ENCODE results near the gene SLC7A14. TPM values are rescaled to one million over a fixed set of nuclear protein-coding genes. Genes with fewer than 3 reads are reported as not detected.
A peak's percentile ranks its signal among the peaks of the same experiment; 100 is the strongest.

The SLC7A14 gene
- total RNA-seq, 2 experiments from 2014 or later: not detected

DNA sequence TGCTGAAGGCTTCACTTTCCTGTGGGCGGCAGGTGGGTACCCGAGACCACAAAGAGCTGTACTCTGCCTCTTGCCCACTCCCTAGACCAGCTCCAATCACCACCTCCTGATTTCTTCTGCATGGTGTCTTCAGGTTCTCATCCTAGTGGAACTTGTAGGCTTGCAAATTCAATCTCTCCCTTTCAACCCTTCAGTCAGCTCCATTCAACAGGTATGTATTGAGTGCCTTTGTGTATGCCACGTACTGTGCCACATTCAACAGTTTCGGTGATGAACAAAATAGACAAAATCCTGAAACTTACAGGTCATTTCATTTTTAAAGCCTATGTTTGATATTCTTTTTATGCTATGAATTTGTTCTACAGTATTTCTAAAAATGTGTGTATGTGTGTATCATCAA lies 172.6 kb downstream of the SLC7A14 start:
- CTCF ChIA-PET: interaction anchor here (0.7 to 9.9 kb wide), 53 partner anchors 10 to 441 kb away, joined by 3 to 144 read pairs (median 4); no protein-coding TSS in a partner anchor
- Mint-ChIP-seq H3K27ac (no peak overlapping the region), H3K4me3 (no peak overlapping the region), H3K27me3 (peaks cover 17% of the 10 kb centered on the region), H3K4me1 (ENCODE audit: low read depth) (peaks cover 2% of the 10 kb centered on the region), H3K36me3 (ENCODE audit: low read depth) (no peaks in the 10 kb centered on the region), H3K9me3 (no peaks in the 10 kb centered on the region)
- TF ChIP-seq, protein P1, sequence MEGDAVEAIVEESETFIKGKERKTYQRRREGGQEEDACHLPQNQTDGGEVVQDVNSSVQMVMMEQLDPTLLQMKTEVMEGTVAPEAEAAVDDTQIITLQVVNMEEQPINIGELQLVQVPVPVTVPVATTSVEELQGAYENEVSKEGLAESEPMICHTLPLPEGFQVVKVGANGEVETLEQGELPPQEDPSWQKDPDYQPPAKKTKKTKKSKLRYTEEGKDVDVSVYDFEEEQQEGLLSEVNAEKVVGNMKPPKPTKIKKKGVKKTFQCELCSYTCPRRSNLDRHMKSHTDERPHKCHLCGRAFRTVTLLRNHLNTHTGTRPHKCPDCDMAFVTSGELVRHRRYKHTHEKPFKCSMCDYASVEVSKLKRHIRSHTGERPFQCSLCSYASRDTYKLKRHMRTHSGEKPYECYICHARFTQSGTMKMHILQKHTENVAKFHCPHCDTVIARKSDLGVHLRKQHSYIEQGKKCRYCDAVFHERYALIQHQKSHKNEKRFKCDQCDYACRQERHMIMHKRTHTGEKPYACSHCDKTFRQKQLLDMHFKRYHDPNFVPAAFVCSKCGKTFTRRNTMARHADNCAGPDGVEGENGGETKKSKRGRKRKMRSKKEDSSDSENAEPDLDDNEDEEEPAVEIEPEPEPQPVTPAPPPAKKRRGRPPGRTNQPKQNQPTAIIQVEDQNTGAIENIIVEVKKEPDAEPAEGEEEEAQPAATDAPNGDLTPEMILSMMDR (IDR thresholded peaks at IDR 0.05): no peak
- POLR2A ChIA-PET: no interaction called here
- DNase-seq (no peak), ATAC-seq (no peak)
- intact Hi-C loops (cut with micrococcal nuclease): loop anchor here (5.0 kb wide), 2 partner anchors 101 to 279 kb away; no protein-coding TSS in a partner anchor

DNA sequence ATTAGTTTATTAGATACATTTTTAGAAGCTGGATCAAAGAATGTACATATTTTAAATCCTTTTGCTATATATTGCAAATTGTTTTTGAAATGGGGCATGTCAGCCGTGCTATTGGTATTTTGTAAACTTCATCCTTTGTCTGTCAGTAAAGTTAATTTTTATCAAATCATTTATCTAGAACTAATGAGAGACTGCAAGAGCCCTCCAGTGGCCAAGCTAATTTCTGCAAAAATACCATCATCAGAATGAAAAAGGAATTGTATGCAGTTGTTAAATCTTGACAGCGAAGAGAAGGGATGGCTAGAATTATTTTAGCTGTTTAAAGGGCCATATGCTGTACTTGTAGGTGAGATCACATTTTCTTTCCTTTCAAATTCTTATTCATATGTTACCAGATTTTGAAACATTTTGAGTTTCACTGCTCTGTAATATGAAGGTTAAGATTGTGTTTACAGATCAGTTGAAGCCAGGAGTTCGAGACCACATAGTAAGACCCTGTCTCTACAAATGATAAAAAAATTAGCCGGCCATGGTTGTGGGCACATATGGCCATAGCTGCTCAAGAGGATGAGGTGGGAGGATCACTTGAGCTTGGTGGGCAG lies 175.3 kb downstream of the SLC7A14 start:
- Mint-ChIP-seq H3K36me3 (ENCODE audit: low read depth) (no peaks in the 10 kb centered on the region), H3K9me3 (no peaks in the 10 kb centered on the region), H3K27me3 (peaks cover 3% of the 10 kb centered on the region), H3K4me3 (no peak overlapping the region), H3K27ac (no peak overlapping the region), H3K4me1 (ENCODE audit: low read depth) (no peaks in the 10 kb centered on the region)
- ATAC-seq: no peak
- DNase-seq: no peak
- CTCF ChIA-PET: interaction anchor here (0.7 to 9.9 kb wide), 8 partner anchors 9 to 401 kb away, joined by 3 to 144 read pairs (median 3); partner anchors contain the start of gene CLDN11
- POLR2A ChIA-PET: no interaction called here
- TF ChIP-seq, protein P1 (IDR thresholded peaks at IDR 0.05): peak; percentile 52
- intact Hi-C loops (cut with micrococcal nuclease): loop anchor here (5.0 kb wide), 2 partner anchors 98 to 282 kb away; no protein-coding TSS in a partner anchor

Small RNA genes lying within 50 kb of the gene (microRNA-seq; reads per million reads assigned to microRNA genes)
- not detected for gene MIR6828 (ENCODE audit: borderline microRNAs expressed, borderline replicate concordance)

Other genes starting within 250 kb of the SLC7A14 start
- 10 to 100 TPM; 13.2 to 14.2 TPM for gene SKIL, start 228.4 kb downstream of the SLC7A14 start, total RNA-seq
- gene CLDN11, start 167.2 kb downstream of the SLC7A14 start, total RNA-seq: not detected